ENCODE results near the gene SMPX. TPM values are rescaled to one million over a fixed set of nuclear protein-coding genes. Genes with fewer than 3 reads are reported as not detected.

SMPX gene
- polyA plus RNA-seq, 1 of the 3 experiments (the other 2 are of a cell fraction) = not detected

DNA sequence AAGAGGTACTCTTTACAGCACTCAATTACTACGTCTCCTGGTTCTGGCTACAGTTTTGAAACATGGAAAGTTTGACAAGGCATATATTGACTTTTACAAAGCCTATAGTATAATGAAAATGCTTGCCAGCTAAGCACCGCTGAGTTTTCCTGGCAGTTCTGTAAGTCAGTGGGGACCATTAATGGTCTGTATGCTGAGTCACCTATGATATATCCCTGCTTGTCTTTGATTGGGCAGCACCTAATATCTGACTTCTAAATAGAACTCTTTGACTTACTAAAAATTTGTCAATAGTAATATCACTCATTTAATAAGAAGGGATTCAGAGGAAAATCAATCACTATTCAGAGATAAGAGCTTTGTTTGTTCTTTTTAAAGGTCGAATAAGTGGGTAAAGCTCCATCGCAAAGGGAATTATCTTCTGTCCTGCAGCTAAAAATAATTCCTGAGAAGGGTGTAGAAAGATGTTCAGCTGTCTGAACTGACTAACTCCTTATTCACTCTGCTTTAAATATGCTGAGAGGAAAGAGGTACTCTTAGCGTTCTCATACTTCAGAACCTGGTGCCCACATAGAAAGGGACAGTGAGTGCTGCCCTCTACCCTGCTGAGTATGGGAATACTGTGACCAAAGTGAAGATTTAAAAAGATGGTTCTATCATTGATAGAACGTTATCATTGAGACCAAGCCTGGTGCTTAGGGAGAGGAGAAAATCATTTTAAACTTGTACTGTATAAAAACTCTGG lies 959 bp downstream of the SMPX start:
- Histone ChIP-seq H4K20me1 (ENCODE audit: insufficient read depth) (no peaks in the 10 kb centered on the region), H3K79me2 (ENCODE audit: insufficient read depth) (no peaks in the 10 kb centered on the region), H3K4me3 (ENCODE audit: low read depth in 2 of 2, low read length in 1 of 2) (no peak overlapping the region), H3K9me3 (no peaks in the 10 kb centered on the region), H3K9me2 (no peaks in the 10 kb centered on the region), H3K27me3 (ENCODE audit: insufficient read depth) (peaks cover 16% of the 10 kb centered on the region; the same call in 1 of the 2 replicates), H3K9ac (no peak overlapping the region), H3K36me3 (replicated peaks in 1 of 2; ENCODE audit: control insufficient read depth in 1 of 2, insufficient read depth in 2 of 2, low read length in 1 of 2) (no peaks in the 10 kb centered on the region), H3K4me2 (no peak overlapping the region), H3K4me1 (ENCODE audit: control insufficient read depth in 1 of 2, insufficient read depth in 2 of 2, low read depth in 1 of 2, low read length in 1 of 2) (no peaks in the 10 kb centered on the region), H2AFZ (ENCODE audit: low read depth) (no peak overlapping the region), H3K27ac (ENCODE audit: low read depth in 2 of 2, low read length in 1 of 2) (no peak overlapping the region), H3F3A (replicated peaks; ENCODE audit: insufficient read depth) (no peaks in the 10 kb centered on the region)
- ChIA-PET CTCF (interaction anchor here (0.9 to 1.1 kb wide), 3 partner anchors 11 to 1229 kb away, joined by 3 read pairs; no protein-coding TSS in a partner anchor), POLR2A (no interaction called here)
- 33% methylated on average over 6 of the region's 6 CpGs for WGBS (ENCODE audit: low lambda C conversion rate)
- no peak for TF ChIP-seq TAF1 (IDR thresholded peaks at IDR 0.05; ENCODE audit: borderline replicate concordance, low read depth, low read length)
- TF ChIP-seq GABPA (IDR thresholded peaks at IDR 0.05; ENCODE audit: low read depth) = no peak
- TF ChIP-seq FOSL2 (IDR thresholded peaks at IDR 0.05; ENCODE audit: borderline replicate concordance, low read depth) = no peak
- TF ChIP-seq MEF2A (IDR thresholded peaks at IDR 0.05; ENCODE audit: borderline replicate concordance, low read depth) = no peak
- TF ChIP-seq NFIC (IDR thresholded peaks at IDR 0.05; ENCODE audit: borderline replicate concordance) = no peak
- TF ChIP-seq, protein P1, sequence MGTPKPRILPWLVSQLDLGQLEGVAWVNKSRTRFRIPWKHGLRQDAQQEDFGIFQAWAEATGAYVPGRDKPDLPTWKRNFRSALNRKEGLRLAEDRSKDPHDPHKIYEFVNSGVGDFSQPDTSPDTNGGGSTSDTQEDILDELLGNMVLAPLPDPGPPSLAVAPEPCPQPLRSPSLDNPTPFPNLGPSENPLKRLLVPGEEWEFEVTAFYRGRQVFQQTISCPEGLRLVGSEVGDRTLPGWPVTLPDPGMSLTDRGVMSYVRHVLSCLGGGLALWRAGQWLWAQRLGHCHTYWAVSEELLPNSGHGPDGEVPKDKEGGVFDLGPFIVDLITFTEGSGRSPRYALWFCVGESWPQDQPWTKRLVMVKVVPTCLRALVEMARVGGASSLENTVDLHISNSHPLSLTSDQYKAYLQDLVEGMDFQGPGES (IDR thresholded peaks at IDR 0.05; ENCODE audit: low read depth, low read length) = no peak
- TF ChIP-seq, protein P2, sequence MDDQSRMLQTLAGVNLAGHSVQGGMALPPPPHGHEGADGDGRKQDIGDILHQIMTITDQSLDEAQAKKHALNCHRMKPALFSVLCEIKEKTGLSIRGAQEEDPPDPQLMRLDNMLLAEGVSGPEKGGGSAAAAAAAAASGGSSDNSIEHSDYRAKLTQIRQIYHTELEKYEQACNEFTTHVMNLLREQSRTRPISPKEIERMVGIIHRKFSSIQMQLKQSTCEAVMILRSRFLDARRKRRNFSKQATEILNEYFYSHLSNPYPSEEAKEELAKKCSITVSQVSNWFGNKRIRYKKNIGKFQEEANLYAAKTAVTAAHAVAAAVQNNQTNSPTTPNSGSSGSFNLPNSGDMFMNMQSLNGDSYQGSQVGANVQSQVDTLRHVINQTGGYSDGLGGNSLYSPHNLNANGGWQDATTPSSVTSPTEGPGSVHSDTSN (IDR thresholded peaks at IDR 0.05) = no peak
- no peak for TF ChIP-seq GATA2 (CRISPR knock-in tag; IDR thresholded peaks at IDR 0.05)
- TF ChIP-seq, protein P3, sequence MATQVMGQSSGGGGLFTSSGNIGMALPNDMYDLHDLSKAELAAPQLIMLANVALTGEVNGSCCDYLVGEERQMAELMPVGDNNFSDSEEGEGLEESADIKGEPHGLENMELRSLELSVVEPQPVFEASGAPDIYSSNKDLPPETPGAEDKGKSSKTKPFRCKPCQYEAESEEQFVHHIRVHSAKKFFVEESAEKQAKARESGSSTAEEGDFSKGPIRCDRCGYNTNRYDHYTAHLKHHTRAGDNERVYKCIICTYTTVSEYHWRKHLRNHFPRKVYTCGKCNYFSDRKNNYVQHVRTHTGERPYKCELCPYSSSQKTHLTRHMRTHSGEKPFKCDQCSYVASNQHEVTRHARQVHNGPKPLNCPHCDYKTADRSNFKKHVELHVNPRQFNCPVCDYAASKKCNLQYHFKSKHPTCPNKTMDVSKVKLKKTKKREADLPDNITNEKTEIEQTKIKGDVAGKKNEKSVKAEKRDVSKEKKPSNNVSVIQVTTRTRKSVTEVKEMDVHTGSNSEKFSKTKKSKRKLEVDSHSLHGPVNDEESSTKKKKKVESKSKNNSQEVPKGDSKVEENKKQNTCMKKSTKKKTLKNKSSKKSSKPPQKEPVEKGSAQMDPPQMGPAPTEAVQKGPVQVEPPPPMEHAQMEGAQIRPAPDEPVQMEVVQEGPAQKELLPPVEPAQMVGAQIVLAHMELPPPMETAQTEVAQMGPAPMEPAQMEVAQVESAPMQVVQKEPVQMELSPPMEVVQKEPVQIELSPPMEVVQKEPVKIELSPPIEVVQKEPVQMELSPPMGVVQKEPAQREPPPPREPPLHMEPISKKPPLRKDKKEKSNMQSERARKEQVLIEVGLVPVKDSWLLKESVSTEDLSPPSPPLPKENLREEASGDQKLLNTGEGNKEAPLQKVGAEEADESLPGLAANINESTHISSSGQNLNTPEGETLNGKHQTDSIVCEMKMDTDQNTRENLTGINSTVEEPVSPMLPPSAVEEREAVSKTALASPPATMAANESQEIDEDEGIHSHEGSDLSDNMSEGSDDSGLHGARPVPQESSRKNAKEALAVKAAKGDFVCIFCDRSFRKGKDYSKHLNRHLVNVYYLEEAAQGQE (IDR thresholded peaks at IDR 0.05; ENCODE audit: low read depth, low read length) = no peak
- no peak for TF ChIP-seq JUND (IDR thresholded peaks at IDR 0.05)
- no peak for TF ChIP-seq POLR2AphosphoS5 (IDR thresholded peaks at IDR 0.05; ENCODE audit: low read depth, low read length)
- TF ChIP-seq, protein P4, sequence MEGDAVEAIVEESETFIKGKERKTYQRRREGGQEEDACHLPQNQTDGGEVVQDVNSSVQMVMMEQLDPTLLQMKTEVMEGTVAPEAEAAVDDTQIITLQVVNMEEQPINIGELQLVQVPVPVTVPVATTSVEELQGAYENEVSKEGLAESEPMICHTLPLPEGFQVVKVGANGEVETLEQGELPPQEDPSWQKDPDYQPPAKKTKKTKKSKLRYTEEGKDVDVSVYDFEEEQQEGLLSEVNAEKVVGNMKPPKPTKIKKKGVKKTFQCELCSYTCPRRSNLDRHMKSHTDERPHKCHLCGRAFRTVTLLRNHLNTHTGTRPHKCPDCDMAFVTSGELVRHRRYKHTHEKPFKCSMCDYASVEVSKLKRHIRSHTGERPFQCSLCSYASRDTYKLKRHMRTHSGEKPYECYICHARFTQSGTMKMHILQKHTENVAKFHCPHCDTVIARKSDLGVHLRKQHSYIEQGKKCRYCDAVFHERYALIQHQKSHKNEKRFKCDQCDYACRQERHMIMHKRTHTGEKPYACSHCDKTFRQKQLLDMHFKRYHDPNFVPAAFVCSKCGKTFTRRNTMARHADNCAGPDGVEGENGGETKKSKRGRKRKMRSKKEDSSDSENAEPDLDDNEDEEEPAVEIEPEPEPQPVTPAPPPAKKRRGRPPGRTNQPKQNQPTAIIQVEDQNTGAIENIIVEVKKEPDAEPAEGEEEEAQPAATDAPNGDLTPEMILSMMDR (IDR thresholded peaks at IDR 0.05) = no peak
- no peak for TF ChIP-seq MXI1 (IDR thresholded peaks at IDR 0.05; ENCODE audit: low read depth, low read length)
- TF ChIP-seq, protein P5, sequence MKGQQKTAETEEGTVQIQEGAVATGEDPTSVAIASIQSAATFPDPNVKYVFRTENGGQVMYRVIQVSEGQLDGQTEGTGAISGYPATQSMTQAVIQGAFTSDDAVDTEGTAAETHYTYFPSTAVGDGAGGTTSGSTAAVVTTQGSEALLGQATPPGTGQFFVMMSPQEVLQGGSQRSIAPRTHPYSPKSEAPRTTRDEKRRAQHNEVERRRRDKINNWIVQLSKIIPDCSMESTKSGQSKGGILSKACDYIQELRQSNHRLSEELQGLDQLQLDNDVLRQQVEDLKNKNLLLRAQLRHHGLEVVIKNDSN (IDR thresholded peaks at IDR 0.05; ENCODE audit: borderline replicate concordance, low read depth) = no peak
- TF ChIP-seq EP300 (IDR thresholded peaks at IDR 0.05; ENCODE audit: borderline replicate concordance in 1 of 2, low read depth in 1 of 2, low read length in 1 of 2) = no peak
- no peak for TF ChIP-seq CHD2 (IDR thresholded peaks at IDR 0.05; ENCODE audit: low read length, partially characterized antibody)
- TF ChIP-seq YY1 (IDR thresholded peaks at IDR 0.05; ENCODE audit: low read depth) = no peak
- TF ChIP-seq, protein P6, sequence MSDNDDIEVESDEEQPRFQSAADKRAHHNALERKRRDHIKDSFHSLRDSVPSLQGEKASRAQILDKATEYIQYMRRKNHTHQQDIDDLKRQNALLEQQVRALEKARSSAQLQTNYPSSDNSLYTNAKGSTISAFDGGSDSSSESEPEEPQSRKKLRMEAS (IDR thresholded peaks at IDR 0.05; ENCODE audit: low read depth) = no peak
- TF ChIP-seq, protein P7, sequence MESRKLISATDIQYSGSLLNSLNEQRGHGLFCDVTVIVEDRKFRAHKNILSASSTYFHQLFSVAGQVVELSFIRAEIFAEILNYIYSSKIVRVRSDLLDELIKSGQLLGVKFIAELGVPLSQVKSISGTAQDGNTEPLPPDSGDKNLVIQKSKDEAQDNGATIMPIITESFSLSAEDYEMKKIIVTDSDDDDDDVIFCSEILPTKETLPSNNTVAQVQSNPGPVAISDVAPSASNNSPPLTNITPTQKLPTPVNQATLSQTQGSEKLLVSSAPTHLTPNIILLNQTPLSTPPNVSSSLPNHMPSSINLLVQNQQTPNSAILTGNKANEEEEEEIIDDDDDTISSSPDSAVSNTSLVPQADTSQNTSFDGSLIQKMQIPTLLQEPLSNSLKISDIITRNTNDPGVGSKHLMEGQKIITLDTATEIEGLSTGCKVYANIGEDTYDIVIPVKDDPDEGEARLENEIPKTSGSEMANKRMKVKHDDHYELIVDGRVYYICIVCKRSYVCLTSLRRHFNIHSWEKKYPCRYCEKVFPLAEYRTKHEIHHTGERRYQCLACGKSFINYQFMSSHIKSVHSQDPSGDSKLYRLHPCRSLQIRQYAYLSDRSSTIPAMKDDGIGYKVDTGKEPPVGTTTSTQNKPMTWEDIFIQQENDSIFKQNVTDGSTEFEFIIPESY (IDR thresholded peaks at IDR 0.05; ENCODE audit: borderline replicate concordance, low read depth) = no peak
- no peak for DNase-seq
